MM.1S (cell line): ENCODE results near the gene DCAF11.

ENCODE experiments used
- CTCF ChIP-seq: fragments of 300-600 bp; sonication (generic); IDR thresholded peaks from 2 replicates; pipeline ENCODE4 v1.5.1; 2016; ENCODE audit warnings: antibody characterized with exemption, low read length, mixed read lengths
- EZH2 ChIP-seq: fragments of 300-600 bp; sonication (generic); optimal IDR thresholded peaks from 2 replicates; pipeline ENCODE3; 2017; ENCODE audit warnings: low read depth, mild to moderate bottlenecking, antibody characterized with exemption, low read length, mixed read lengths
- EZH2phosphoT487 ChIP-seq: fragments of 300-600 bp; sonication (generic); IDR thresholded peaks from 2 replicates; pipeline ENCODE4 v1.6.1; 2018; ENCODE audit warnings: antibody characterized with exemption, low read length

GRCh38 chr14:24098927-24099813 is 15.4 kb upstream of the DCAF11 start:
- no peak for TF ChIP-seq CTCF
- TF ChIP-seq EZH2 = no peak
- TF ChIP-seq EZH2phosphoT487 = no peak
